ENCODE measurements around the gene NEMP1. TPM values are rescaled to one million over a fixed set of nuclear protein-coding genes. Genes with fewer than 3 reads are reported as not detected.
"Not testable (repeated sequence)": the region's sequence is repeated elsewhere in the genome, so short reads cannot be mapped to it uniquely, and the experiment has no call there.

The NEMP1 gene
- total and polyA plus RNA-seq, 2 of the 8 experiments (the other 6 are each of a cell fraction or from before 2014, with no cell fraction given), result 30.1 to 43.2 TPM

DNA sequence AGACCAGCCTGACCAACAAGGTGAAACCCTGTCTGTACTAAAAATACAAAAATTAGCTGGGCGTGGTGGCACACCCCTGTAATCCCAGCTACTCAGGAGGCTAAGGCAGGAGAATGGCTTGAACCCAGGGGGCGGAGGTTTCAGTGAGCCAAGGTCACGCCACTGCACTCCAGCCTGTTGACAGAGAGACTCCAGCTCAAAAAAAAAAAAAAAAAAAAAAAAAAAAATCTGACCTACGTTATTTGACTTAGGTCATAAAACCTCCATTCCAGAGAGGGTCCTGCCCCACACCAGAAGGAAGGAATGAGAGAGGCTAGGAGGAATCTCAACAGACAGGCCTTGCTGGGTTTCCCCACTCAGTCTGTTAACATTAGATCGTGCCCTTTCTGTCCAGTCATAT is 60.2 kb downstream of the NEMP1 start:
- H4K20me1 ChIP-seq (replicated peaks in 1 of 2; ENCODE audit: control insufficient read depth in 1 of 2, insufficient read depth in 2 of 2, low read length in 2 of 2); H3K56ac ChIP-seq (replicated peaks; ENCODE audit: insufficient read length, low read depth, low read length); H3K27me3 ChIP-seq (replicated peaks in 1 of 4; ENCODE audit: control insufficient read depth in 3 of 4, extremely low read depth in 1 of 4, insufficient read depth in 3 of 4, low read length in 3 of 4); H3K23me2 ChIP-seq (ENCODE audit: low read depth, low read length); H2BK20ac ChIP-seq (ENCODE audit: low read length); H2AK5ac ChIP-seq (ENCODE audit: low read depth, low read length); H3K4me2 ChIP-seq (ENCODE audit: insufficient read depth in 1 of 2, low read depth in 2 of 2, low read length in 2 of 2); H4K91ac ChIP-seq (replicated peaks; ENCODE audit: insufficient read length, low read length); H4K8ac ChIP-seq (ENCODE audit: extremely low read depth, insufficient read depth, low read length); H3K23ac ChIP-seq (ENCODE audit: insufficient read length); H3K4me1 ChIP-seq (replicated peaks in 1 of 4; ENCODE audit: control insufficient read depth in 3 of 4, insufficient read depth in 4 of 4, low read length in 3 of 4); H3K27ac ChIP-seq (ENCODE audit: low read depth, low read length); H3K18ac ChIP-seq (ENCODE audit: extremely low read depth, low read length); H3K9me3 ChIP-seq (ENCODE audit: insufficient read depth in 2 of 2, low read depth in 1 of 2, low read length in 1 of 2); H4K5ac ChIP-seq (ENCODE audit: insufficient read length, low read depth, low read length); H2BK15ac ChIP-seq (ENCODE audit: low read length); H3K79me1 ChIP-seq (ENCODE audit: low read depth, low read length); H3K79me2 ChIP-seq (ENCODE audit: control insufficient read depth in 1 of 2, insufficient read depth in 2 of 2, low read length in 2 of 2); H3K4me3 ChIP-seq (ENCODE audit: extremely low read depth in 1 of 4, insufficient read depth in 2 of 4, low read depth in 3 of 4, low read length in 4 of 4); H3K36me3 ChIP-seq (ENCODE audit: control insufficient read depth in 2 of 4, insufficient read depth in 4 of 4, low read length in 3 of 4); H2AFZ ChIP-seq (ENCODE audit: low read length); DNase-seq (ENCODE audit: low read depth in 1 of 2, low spot score in 2 of 2); H3K9ac ChIP-seq (replicated peaks in 1 of 4; ENCODE audit: extremely low read depth in 1 of 4, low read depth in 3 of 4, low read length in 3 of 4); H2BK12ac ChIP-seq (ENCODE audit: low read depth, low read length); H2BK120ac ChIP-seq (replicated peaks; ENCODE audit: low read depth, low read length); H3K14ac ChIP-seq (ENCODE audit: insufficient read length); H2BK5ac ChIP-seq (ENCODE audit: low read depth, low read length); H3K4ac ChIP-seq (replicated peaks; ENCODE audit: insufficient read length, low read depth, low read length); FAIRE-seq: not testable (repeated sequence)
- ChIA-PET CTCF (ENCODE audit: partially characterized antibody) (interaction anchor here (0.5 to 10.1 kb wide), 17 partner anchors 13 to 1363 kb away, joined by 3 to 95 read pairs (median 4); partner anchors contain the start of genes MYO1A, STAT6 and ZBTB39), POLR2A (ENCODE audit: partially characterized antibody) (interaction anchor here (1.1 to 2.3 kb wide), 4 partner anchors 9 to 93 kb away, joined by 3 to 7 read pairs (median 4); partner anchors contain the start of gene STAT6)
- 89% methylated on average over 4 of the region's 5 CpGs; no CpG with 5 or more reads in 1 of the 2 experiments for WGBS, 2 experiments (ENCODE audit: extremely low coverage in 1 of 2, insufficient coverage in 1 of 2, insufficient read length in 1 of 2, insufficient replicate concordance in 2 of 2, low coverage in 1 of 2, low lambda C conversion rate in 2 of 2, missing lambda C conversion rate in 1 of 2)
